ENCODE data around the gene ARRDC1. TPM values are rescaled to one million over a fixed set of nuclear protein-coding genes. Genes with fewer than 3 reads are reported as not detected.

ARRDC1 gene
- polyA plus RNA-seq, 3 donors from 2014 or later = 39.1 to 60.7 (median 57.3) TPM

DNA sequence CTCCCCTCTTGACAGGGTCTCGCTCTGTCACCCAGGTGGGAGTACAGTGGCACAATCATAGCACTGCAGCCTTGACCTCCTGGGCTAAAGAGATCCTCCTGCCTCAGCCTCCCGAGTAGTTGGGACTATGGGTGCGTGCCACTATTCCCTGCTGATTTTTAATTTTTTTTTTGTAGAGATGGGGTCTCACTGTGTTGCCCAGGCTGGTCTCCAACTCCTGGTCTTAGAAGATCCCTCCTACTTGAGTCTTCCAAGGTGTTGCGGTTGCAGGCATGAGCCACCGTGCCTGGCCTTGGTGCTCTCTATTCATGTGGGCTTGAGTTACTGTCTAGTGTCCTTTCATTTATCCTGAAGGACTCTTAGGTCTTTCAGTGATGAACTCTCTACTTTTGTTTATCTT, 37.4 kb downstream of the ARRDC1 start:
- no peak for DNase-seq
- peaks cover 0 to 3% (median 2%) of the 10 kb centered on the region in 3 donors for H3K27me3 Mint-ChIP-seq (ENCODE audit: low read depth in 3 of 3)
- H3K27ac Mint-ChIP-seq = peak overlapping the region in 5 of 6 donors; percentile 4 to 71 (median 34)
- H3K4me1 Mint-ChIP-seq = peaks cover 68 to 83% of the 10 kb centered on the region in 2 donors
- no peak overlapping the region for H3K4me3 Mint-ChIP-seq
- H3K36me3 Mint-ChIP-seq = peaks cover 5 to 10% (median 8%) of the 10 kb centered on the region in 3 donors
- no peaks in the 10 kb centered on the region for H3K9me3 Mint-ChIP-seq

DNA sequence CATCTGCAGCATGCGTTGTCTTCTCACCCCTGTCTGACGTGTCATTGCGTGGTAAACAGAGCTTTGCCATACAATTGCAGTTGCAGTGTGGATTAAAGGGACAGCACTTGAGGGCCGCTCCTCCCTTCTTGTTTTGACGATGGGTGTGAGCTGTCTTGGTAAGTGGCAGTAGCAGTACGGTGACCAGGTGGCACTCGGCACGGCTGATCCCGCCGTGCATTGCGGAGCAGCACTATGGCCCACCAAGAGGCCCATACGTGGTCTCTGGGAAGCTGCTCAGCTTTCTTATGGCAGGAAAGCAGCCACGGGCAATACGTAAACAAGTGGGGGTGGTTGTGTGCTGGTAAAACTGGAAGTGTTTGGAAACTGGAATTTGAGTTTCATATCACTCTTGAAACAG, 38.4 kb downstream of the ARRDC1 start:
- no peak for DNase-seq
- peaks cover 0 to 4% (median 3%) of the 10 kb centered on the region in 3 donors for H3K27me3 Mint-ChIP-seq (ENCODE audit: low read depth in 3 of 3)
- peak overlapping the region in 5 of 6 donors; percentile 52 to 83 (median 68) for H3K27ac Mint-ChIP-seq
- peaks cover 67 to 85% of the 10 kb centered on the region in 2 donors for H3K4me1 Mint-ChIP-seq
- peaks cover 5 to 11% (median 8%) of the 10 kb centered on the region in 3 donors for H3K36me3 Mint-ChIP-seq
- H3K4me3 Mint-ChIP-seq = no peak overlapping the region
- no peaks in the 10 kb centered on the region for H3K9me3 Mint-ChIP-seq

DNA sequence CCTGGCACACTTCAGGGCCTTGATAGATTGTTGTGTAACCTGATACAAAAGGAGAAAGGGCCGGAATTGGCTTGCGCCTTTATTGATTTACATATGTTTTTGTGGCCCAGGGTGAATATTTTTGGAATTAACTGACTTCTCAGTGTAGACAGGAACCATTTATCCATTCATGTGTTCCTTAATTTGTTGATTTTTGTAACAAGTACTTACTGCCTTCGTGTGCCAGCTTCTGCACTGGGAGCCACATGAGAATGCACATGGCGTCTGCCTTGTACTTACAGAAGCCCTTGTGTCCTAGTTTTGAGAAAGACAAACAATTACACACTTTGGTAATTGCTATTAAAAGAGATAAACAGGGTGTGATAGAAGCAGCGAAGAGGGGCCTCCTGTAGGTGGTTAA, 39.7 kb downstream of the ARRDC1 start:
- H3K36me3 Mint-ChIP-seq = peaks cover 5 to 11% (median 11%) of the 10 kb centered on the region in 3 donors
- no peaks in the 10 kb centered on the region for H3K9me3 Mint-ChIP-seq
- H3K4me1 Mint-ChIP-seq = peaks cover 67 to 85% of the 10 kb centered on the region in 2 donors

DNA sequence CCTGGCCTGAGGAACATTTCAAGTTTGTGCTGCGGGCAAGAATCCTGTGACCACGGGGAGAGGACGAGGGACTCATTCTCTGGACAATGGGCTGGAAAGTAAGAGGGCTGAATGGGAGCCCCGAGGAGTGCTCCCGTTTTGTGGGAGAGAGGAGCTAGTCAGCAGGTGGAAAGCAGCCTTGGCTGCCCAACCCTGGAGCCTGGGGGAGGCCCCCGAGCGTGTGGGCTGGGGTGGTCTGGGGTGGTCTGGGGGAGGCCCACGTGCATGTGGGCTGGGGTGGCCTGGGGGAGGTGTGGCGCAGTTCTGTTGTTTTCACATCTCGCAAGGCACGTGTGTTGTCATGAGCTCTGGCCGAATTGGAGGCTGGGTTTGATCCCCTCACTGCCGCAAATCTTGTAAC, 40.9 kb downstream of the ARRDC1 start:
- Mint-ChIP-seq H3K27me3 (ENCODE audit: low read depth in 3 of 3) (peaks cover 0 to 4% (median 3%) of the 10 kb centered on the region in 3 donors), H3K9me3 (no peaks in the 10 kb centered on the region), H3K4me1 (peaks cover 65 to 85% of the 10 kb centered on the region in 2 donors), H3K4me3 (peak overlapping the region in 1 of 5 donors; percentile 59), H3K27ac (peak overlapping the region in 4 of 6 donors; percentile 51 to 86 (median 75)), H3K36me3 (peaks cover 5 to 11% (median 11%) of the 10 kb centered on the region in 3 donors)
- no peak for DNase-seq

More for the DNA sequence above, 39.7 kb downstream of the ARRDC1 start:
- Mint-ChIP-seq H3K27me3 (ENCODE audit: low read depth in 3 of 3) (peaks cover 0 to 4% (median 3%) of the 10 kb centered on the region in 3 donors), H3K27ac (peak overlapping the region in 4 of 6 donors; percentile 34 to 57 (median 52)), H3K4me3 (no peak overlapping the region)
- no peak for DNase-seq

DNA sequence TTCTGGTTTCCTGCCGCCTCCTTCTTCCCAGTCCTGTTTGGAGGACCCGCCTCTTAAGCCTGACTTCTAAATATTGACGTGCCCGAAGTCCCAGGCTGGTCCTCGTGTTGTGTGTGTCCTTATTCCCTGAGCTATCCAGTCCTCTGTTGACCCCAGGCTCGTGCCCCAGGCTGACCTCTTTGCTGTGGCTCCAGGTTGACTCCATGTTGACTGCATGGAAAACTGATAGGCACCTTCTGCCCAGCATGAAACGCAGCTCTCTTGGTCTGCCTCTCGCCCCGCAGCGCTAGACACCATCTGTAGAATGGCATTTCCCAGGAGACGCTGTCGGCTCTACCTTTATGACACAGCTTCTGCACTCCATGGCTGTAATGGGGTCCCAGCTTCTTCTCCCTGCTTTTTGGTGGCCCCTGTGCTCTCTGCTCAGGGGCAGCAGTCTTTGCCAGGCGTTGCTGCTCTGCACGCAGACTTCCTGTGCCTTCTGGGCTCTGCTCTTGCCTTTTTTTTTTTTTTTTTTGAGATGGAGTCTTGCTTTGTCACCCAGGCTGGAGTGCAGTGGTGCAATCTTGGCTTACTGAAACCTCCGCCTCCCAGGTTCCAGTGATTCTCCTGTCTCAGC, 41.7 kb downstream of the ARRDC1 start:
- peak in 2 of 3 donors; percentile 17 to 28 for DNase-seq
- peaks cover 66 to 82% of the 10 kb centered on the region in 2 donors for H3K4me1 Mint-ChIP-seq

DNA sequence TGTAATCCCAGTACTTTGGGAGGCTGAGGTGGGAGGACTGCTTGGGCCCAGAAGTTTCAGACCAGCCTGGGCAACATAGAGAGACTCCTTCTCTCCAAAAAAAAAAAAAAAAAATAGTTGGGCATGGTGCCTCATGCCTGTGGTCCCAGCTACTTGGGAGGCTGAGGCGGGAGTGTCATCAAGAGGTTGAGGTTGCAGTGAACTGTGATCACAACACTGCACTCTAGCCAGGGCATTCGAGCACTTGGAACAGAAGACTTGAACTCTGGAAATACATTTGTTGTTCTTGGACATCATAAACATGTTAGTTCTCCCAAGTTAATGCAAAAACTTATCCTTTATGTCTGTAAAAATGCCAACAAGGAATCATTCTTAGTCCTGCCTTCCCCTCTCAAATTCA, 42.9 kb downstream of the ARRDC1 start:
- Mint-ChIP-seq H3K27me3 (ENCODE audit: low read depth in 3 of 3) (peaks cover 0 to 4% (median 0%) of the 10 kb centered on the region in 3 donors), H3K9me3 (no peaks in the 10 kb centered on the region), H3K4me3 (peak overlapping the region in 2 of 5 donors; percentile 77 to 78), H3K27ac (peak overlapping the region; percentile 2 to 85 (median 46)), H3K4me1 (peaks cover 64 to 77% of the 10 kb centered on the region in 2 donors), H3K36me3 (peaks cover 8 to 11% (median 11%) of the 10 kb centered on the region in 3 donors)
- no peak for DNase-seq

More for the DNA sequence above, 41.7 kb downstream of the ARRDC1 start:
- Mint-ChIP-seq H3K9me3 (no peaks in the 10 kb centered on the region), H3K4me3 (peak overlapping the region; percentile 44 to 78 (median 67)), H3K36me3 (peaks cover 8 to 11% (median 11%) of the 10 kb centered on the region in 3 donors), H3K27me3 (ENCODE audit: low read depth in 3 of 3) (peaks cover 0 to 4% (median 0%) of the 10 kb centered on the region in 3 donors), H3K27ac (peak overlapping the region; percentile 51 to 91 (median 81))

DNA sequence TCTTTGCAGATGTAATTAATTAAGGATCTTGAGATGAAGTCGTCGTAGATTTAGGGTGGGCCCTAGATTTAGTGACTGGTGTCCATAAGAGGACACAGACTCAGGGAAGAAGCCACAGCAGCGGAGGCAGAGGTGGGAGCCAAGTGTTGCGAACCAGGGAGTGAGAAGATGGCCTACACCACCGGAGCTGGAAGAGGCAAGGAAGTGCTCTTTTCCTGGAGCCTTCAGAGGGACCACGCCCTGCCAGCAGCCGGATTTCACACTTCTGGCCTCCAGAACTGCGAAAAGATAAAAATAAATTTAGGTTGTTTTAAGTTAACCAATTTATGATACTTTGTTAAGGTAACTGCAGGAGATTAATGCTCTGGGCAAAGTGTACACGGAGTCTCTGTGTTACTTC, 44.1 kb downstream of the ARRDC1 start:
- peaks cover 6 to 11% (median 8%) of the 10 kb centered on the region in 3 donors for H3K36me3 Mint-ChIP-seq
- DNase-seq = no peak
- H3K27me3 Mint-ChIP-seq (ENCODE audit: low read depth in 3 of 3) = peaks cover 0 to 4% (median 0%) of the 10 kb centered on the region in 3 donors
- peaks cover 61 to 80% of the 10 kb centered on the region in 2 donors for H3K4me1 Mint-ChIP-seq
- H3K4me3 Mint-ChIP-seq = peak overlapping the region; percentile 16 to 76 (median 57)
- H3K9me3 Mint-ChIP-seq = no peaks in the 10 kb centered on the region
- H3K27ac Mint-ChIP-seq = peak overlapping the region; percentile 56 to 90 (median 82)

DNA sequence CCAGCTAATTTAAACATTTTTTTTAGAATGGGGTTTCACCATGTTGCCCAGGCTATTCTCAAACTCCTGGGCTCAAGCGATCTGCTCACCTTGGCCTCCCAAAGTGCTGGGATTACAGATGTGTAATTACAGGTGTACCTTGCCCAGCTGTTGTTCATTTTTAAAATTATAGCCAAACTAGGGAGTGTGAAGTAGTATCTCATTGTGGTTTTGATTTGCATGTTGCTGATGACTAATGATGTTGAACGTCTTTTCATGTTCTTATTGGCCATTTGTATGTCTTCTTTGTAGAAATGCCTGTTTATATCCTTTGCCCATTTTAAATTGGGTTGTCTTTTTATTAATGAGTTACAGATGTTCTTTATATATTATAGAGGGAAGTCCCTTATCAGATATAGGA, 44.8 kb downstream of the ARRDC1 start:
- Mint-ChIP-seq H3K9me3 (no peaks in the 10 kb centered on the region), H3K27me3 (ENCODE audit: low read depth in 3 of 3) (peaks cover 0 to 4% (median 0%) of the 10 kb centered on the region in 3 donors), H3K36me3 (peaks cover 6 to 11% (median 8%) of the 10 kb centered on the region in 3 donors), H3K4me3 (peak overlapping the region in 4 of 5 donors; percentile 3 to 58 (median 48)), H3K27ac (peak overlapping the region; percentile 53 to 85 (median 72)), H3K4me1 (peaks cover 62 to 78% of the 10 kb centered on the region in 2 donors)
- no peak for DNase-seq

DNA sequence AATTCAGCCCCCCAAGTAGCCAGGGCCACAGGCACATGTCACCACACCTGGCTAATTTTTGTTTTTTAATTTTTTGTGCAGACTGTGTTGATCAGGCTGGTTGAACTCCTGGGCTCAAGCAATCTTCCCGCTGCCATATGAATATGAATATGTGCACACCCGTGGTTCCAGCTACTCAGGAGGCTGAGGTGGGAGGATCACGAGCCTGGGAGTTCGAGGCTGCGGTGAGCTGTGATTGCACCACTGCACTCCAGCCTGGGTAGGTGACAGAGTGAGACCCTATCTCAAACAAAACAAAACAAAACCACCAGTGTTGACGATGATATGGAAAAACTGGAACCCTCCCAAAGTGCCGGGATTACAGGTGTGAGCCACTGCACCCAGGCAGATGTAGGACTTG, 45.3 kb downstream of the ARRDC1 start:
- peaks cover 0 to 4% (median 0%) of the 10 kb centered on the region in 3 donors for H3K27me3 Mint-ChIP-seq (ENCODE audit: low read depth in 3 of 3)
- H3K36me3 Mint-ChIP-seq = peaks cover 6 to 11% (median 8%) of the 10 kb centered on the region in 3 donors
- peak overlapping the region; percentile 53 to 85 (median 72) for H3K27ac Mint-ChIP-seq
- H3K4me1 Mint-ChIP-seq = peaks cover 62 to 78% of the 10 kb centered on the region in 2 donors
- no peak for DNase-seq
- H3K4me3 Mint-ChIP-seq = peak overlapping the region in 2 of 5 donors; percentile 46 to 58
- H3K9me3 Mint-ChIP-seq = no peaks in the 10 kb centered on the region

DNA sequence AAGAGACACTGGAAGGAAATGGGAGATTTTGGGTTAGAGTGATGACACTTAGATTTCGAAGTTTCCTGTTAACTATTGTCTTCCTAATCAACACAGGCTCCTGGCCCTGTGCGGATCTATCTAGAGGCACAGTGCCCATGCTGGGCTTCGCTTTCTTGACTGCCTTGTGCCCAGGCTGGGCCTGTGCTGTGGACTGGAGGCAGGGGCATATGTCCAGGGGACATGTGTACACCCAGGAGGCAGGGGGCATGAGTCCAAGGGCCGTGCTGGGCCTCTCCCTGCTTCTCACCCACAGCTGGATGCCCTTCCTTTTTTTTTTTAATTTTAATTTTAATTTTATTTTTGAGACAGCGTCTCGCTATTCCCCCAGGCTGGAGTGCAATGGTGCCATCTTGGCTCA, 50.9 kb downstream of the ARRDC1 start:
- Mint-ChIP-seq H3K36me3 (peaks cover 0 to 3% (median 3%) of the 10 kb centered on the region in 3 donors), H3K9me3 (no peaks in the 10 kb centered on the region), H3K4me1 (peaks cover 41 to 65% of the 10 kb centered on the region in 2 donors), H3K27me3 (ENCODE audit: low read depth in 3 of 3) (peaks cover 0 to 5% (median 0%) of the 10 kb centered on the region in 3 donors), H3K27ac (peak overlapping the region in 1 of 6 donors; percentile 45), H3K4me3 (no peak overlapping the region)
- DNase-seq = no peak

DNA sequence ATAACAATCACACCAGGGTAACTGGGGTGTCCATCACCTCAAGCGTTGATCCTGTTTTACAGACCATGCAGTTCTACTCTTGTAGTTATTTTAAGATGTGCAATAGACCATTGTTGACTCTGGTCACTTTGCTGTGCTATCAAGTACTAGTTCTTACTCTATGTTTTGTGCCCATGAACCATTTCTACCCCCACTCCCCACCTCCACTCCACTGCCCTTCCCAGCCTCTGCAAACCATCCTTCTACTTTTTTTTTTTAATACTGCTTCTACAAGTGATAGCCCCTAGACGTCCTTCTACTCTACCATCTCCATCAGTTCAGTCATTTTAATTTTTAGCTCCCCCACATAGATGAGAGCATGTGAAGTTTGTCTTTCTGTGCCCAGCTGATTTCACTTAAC, 52.1 kb downstream of the ARRDC1 start:
- DNase-seq = no peak
- H3K9me3 Mint-ChIP-seq = no peaks in the 10 kb centered on the region
- peaks cover 35 to 59% of the 10 kb centered on the region in 2 donors for H3K4me1 Mint-ChIP-seq
- no peaks in the 10 kb centered on the region for H3K36me3 Mint-ChIP-seq
- peaks cover 0 to 5% (median 0%) of the 10 kb centered on the region in 3 donors for H3K27me3 Mint-ChIP-seq (ENCODE audit: low read depth in 3 of 3)
- H3K27ac Mint-ChIP-seq = peak overlapping the region; percentile 26 to 73 (median 54)
- no peak overlapping the region for H3K4me3 Mint-ChIP-seq

DNA sequence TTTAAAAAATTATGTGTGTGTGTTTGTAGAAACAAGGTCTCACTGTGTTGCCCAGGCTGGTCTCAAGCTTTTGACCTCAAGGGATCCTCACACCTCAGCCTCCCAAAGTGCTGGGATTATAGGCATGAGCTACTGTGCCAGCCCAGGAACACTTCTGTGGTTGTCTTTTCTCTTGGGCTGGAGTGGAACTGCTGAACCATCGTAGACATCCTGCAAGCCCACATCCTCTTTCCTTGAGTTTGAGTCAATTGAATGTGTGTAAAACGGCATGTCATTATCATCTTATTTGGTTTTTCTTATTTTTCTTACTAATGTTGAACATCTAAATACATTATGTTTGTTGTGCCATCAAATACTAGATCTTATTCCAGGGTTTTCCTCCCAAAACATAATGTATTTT, 53.3 kb downstream of the ARRDC1 start:
- peak overlapping the region in 5 of 6 donors; percentile 12 to 68 (median 28) for H3K27ac Mint-ChIP-seq
- H3K4me3 Mint-ChIP-seq = no peak overlapping the region
- no peaks in the 10 kb centered on the region for H3K36me3 Mint-ChIP-seq
- DNase-seq = no peak
- H3K27me3 Mint-ChIP-seq (ENCODE audit: low read depth in 3 of 3) = peaks cover 0 to 5% (median 0%) of the 10 kb centered on the region in 3 donors
- H3K9me3 Mint-ChIP-seq = no peaks in the 10 kb centered on the region
- H3K4me1 Mint-ChIP-seq = peaks cover 39 to 68% of the 10 kb centered on the region in 2 donors

DNA sequence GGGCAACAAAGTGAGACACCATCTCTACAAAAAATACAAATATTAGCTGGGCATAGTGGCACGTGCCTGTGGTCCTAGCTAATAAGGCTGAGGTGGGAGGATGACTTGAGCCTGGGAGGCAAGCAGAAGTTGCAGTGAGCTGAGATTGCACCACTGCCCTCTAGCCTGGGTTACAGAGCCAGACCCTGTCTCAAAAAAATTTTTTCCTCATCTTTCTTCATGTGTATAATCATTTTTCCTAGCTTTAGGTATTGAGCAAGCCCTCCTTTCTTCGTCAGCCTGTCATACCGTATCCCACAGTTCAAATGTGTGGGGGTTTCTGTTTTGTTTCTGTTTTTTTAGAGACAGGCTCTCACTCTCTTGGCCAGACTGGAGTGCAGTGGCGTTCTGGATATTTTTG, 54.7 kb downstream of the ARRDC1 start:
- no peak overlapping the region for H3K4me3 Mint-ChIP-seq
- peaks cover 0 to 4% (median 3%) of the 10 kb centered on the region in 3 donors for H3K36me3 Mint-ChIP-seq
- no peaks in the 10 kb centered on the region for H3K9me3 Mint-ChIP-seq
- no peak for DNase-seq
- peaks cover 0 to 5% (median 0%) of the 10 kb centered on the region in 3 donors for H3K27me3 Mint-ChIP-seq (ENCODE audit: low read depth in 3 of 3)
- peak overlapping the region in 4 of 6 donors; percentile 26 to 77 (median 53) for H3K27ac Mint-ChIP-seq
- H3K4me1 Mint-ChIP-seq = peaks cover 43 to 73% of the 10 kb centered on the region in 2 donors

DNA sequence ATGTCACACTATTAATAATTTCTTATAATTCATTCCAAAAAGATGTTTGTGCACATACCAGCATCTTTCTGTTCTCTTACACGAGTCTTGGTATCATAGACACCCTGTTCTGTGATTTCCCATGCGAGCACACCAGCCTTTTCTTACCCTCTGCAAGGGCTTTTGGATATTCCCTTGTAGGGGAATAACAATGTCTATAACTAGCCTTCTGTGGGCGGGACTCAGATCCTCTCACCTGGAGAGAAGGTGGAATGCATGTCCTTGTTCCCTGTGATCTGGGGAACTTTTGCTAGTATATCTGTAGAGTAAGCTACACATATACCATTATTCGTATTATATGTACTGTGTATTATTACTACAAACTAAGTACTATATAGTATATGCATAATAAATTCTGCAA, 58.1 kb downstream of the ARRDC1 start:
- Mint-ChIP-seq H3K36me3 (peaks cover 0 to 7% (median 6%) of the 10 kb centered on the region in 3 donors), H3K4me1 (peaks cover 45 to 84% of the 10 kb centered on the region in 2 donors), H3K4me3 (no peak overlapping the region), H3K9me3 (no peaks in the 10 kb centered on the region), H3K27me3 (ENCODE audit: low read depth in 3 of 3) (peaks cover 0 to 1% (median 0%) of the 10 kb centered on the region in 3 donors), H3K27ac (peak overlapping the region in 1 of 6 donors; percentile 65)
- no peak for DNase-seq

Measured in immature natural killer cell (primary cell).